SW480 (cell line): Measurements from ENCODE around the gene FBXO11.
"Not testable (repeated sequence)": the region's sequence is repeated elsewhere in the genome, so short reads cannot be mapped to it uniquely, and the experiment has no call there.

Experiments
- DNase-seq: peaks from one replicate; pipeline ENCODE4 v3.0.0-alpha.2; 2016; ENCODE audit warnings: low spot score

Gene FBXO11

DNA sequence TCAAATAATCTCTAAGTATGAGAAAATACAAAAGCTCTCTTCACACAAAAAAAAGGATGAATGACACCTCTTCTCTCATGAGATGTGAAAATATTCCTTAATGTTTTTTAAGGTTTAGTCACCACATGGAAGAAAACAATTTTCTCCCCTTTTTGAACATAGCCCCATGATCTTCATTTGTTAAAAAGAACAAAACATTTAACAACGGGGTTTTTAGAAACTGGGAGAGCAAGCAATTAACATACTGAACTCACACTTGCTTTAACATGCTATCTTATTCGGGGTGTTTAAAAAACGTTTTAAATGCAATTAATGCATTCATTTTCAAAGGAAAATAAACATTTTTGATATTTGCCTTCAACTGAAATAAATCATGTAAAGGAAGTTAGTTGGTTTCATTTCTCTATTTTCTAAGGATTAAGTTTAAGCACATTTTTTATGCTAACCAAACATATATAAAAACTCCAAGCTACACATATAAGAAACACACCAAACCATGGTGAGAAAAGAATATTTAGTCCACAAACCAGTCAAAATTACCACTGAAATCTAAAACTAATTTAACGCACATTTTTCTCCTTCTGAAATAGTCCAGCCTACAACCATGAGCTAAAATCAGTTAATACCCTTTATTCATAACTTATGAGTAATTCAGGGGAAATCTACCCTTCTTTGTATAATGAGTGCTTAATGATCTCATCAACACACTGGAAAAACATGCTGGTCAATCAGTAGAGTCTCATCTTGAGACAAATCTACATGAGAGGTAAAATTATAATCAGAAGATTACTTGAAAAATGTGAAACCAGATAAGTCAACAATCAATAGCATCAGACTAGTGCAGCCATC lies 8.2 kb downstream of the FBXO11 start:
- no peak for DNase-seq

DNA sequence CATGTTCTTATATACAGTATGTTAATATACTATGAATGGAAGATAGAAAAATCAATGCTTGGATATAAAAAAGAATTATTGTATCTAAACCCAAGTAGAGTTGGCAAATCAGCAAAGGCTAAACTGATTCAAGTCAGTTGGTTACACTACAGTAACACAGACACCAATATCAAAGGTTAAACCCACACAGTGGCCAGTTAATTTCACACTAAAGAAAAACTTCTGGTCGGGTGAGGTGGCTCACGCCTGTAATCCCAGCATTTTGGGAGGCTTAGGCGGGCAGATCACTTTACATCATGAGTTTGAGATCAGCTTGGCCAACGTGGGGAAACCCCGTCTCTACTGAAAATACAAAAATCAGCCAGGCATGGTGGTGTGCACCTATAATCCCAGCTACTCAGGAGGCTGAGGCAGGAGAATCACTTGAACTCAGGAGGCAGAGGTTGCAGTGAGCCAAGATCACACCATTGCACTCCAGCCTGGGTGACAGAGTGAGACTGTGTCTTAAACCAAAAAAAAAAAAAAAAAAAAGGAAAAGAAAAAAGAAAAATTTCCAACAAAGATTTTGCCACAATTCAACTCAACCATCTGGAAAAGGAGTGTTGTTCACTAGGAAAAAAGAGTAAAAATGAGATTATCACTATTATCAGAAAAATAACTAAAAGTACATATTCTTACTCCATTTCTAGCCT lies 9.0 kb downstream of the FBXO11 start:
- not testable (repeated sequence) for DNase-seq

DNA sequence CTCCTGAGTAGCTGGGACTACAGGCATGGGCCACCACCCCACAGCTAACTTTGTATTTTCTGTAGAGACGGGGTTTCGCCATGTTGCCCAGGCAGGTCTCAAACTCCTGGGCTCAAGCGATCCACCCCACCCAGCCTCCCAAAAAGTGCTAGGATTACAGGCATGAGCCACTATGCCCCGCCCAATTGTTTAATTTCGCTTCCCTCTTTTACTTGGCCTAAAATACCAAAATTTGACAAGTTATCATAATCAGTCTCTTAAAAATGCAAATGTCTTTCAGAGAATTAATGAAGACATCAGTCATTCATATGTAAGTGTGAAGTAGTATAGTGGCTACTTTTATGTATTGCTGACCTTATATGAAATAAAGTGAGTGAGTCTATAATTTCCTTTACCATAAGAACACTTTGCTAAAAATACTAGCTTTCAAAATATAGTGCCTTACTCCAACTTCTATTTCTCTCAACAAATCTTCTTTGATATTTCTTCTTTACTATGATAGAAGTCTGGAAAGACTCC lies 9.8 kb downstream of the FBXO11 start:
- DNase-seq, result no peak

DNA sequence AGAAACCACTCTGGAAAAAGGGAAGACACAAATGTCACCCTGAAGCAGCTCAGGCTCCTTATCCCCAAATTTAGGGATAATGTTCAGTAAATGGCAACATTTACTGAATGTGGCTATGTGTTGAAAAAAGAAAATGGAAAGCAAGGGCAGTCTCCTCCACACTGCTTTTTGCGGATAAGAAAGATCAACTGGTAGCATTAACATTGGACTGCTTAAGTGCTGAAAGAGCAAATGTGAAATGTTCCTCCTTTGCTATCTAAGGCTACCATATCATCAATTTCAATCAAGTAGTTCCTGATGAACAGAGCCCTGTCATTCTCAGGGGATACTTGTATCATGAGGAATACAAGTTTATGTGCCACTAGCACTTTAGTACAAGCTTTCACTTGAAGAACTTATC lies 12.5 kb downstream of the FBXO11 start:
- no peak for DNase-seq

DNA sequence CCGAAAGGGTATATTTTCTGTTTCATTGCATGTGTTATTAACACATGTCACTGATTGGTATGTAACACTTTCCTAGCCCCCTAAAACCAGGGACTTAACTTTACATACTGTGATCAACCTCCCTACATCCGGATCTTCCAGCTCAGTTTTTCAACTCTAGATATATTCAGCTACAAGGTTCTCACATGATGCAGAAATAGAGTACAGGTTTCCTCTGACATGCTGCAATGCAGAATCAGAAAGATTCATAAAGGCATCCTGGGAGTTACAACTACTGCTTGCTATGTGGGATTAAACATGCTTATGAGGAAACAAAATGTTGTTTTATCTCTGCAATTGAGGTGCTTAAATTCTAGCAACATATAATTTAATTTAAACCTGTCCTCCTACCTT lies 14.0 kb downstream of the FBXO11 start:
- DNase-seq, result no peak

DNA sequence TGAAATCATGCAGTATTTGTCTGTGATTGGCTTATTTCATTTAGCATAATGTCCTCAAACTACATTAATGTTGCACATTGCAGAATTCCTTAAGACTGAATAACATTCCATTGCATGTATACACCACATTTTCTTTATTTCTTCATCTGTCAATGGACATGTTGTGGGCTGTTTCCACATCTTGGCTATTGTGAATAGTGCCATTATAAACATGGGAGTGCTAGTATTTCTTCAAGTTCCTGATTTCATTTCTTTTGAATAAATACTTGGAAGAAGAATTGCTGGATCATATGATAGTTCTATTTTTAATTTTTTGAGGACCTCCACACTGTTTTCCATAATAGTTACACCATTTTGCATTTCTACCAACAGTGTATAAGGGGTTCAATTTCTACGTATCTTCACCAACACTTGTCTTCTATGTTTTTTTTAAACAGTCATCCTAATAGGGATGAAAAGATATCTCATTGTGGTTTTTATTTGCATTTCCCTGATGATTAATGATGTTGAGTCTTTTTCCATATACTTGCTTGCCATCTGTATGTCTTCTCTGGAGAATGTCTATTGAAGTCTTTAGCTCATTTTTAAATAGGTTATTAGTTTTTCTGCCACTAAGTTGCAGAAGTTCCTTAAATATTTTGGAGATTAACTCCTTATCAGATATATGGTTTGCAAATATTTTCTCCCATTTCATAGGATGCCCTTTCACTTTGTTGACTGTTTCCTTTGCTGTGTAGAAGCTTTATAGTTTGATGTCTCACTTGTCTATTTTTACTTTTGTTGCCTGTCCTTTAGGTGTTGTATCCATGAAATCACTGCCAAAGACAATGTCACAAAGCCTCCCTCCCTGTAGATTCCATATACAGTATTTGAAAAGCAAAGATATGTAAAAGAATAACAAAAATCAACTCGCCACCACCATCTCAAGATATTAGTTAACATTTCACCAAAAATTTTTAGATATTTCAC lies 14.6 kb downstream of the FBXO11 start:
- DNase-seq, result no peak

DNA sequence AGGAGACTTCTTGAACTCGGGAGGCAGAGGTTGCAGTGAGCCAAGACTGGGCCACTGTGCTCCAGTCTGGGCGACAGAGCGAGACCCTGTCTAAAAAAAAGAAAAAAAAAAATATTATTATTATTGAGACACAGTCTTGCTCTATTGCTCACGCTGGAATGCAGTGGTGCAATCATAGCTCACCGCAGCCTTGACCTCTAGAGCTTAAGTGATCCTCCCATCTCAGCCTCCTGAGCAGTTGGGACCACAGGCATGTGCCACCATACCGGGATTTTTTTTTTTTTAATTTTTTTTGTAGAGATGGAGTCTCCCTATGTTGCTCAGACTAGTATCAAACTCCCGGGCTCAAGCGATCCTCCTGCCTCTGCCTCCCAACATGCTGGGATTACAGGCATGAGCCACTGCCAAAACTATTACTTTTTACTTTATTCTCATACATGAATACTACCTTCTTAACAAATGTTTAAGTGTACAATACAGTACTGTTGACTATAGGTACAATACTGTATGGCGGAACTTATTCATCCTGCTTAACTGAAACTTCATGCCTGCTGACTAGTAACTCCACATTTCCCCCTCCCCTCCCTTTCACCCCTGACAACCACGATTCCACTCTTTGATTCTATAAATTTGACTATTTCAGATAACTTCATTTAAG lies 15.5 kb downstream of the FBXO11 start:
- DNase-seq, result no peak

DNA sequence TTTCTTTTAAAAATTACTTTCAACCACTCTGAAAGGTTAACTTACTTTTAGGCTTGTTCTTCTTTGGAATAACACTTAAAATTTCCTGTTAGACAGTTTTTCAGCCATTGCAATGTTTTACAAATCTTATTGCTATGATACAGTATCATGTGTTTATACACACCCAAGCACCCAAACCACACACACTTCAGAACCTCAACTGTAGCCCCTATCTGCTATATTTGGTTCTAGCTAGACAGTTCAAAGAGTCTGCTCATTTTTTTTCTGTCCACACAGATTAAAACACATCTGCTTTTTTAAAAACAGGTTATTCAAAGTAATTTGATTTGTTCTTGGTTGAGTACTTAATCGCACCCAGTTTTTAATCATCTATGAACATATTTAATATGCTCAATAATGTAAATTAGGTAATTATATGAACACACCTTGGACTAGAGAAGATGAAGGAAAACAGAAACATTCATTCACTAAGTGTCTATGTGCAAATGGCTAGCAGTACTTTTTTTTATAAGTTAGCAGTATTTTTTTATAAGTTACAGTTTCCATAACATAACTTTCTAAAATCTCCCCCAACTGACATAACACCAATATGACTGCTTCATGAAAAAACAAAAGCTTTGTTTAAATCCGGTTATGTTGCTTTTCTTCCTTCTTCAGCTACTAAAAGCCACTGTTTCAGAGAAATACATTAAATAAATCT lies 17.6 kb downstream of the FBXO11 start:
- no peak for DNase-seq

DNA sequence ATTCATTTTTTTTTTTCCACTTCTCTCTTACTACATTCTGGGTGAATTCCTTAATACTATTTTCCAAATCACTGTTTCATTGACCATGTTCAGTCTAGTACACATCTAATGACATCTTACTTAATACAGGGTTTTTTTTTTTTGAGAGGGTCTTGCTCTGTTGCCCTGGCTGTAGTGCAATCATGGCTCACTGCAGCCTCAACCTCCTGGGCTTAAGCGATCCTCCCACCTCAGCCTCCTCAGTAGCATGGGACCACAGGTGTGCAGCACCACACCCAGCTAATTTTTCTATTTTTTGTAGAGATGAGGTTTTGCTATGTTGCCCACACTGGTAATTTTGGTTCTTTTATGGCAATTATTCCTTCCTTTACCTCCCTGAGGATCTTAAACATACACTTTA lies 29.4 kb downstream of the FBXO11 start:
- DNase-seq, result no peak

DNA sequence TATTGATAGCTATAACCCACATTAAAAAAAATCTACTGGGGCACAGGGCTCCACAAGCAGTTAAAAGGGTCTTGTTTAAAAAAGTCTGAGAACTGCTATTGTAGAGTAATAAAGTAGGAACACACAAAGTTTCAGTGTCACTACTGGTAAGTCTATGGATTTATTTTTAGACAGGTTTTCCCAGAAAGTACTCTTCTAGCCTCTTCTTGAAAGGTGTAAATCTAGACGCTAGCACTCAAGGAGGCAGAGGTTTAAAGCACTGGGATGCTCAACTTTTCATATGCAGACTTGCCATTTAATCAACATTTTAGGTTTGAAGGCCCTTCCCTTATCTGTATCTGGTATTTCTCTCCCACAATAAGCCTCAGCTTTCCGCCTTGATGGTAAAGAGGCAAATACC lies 33.4 kb downstream of the FBXO11 start:
- DNase-seq, result no peak

DNA sequence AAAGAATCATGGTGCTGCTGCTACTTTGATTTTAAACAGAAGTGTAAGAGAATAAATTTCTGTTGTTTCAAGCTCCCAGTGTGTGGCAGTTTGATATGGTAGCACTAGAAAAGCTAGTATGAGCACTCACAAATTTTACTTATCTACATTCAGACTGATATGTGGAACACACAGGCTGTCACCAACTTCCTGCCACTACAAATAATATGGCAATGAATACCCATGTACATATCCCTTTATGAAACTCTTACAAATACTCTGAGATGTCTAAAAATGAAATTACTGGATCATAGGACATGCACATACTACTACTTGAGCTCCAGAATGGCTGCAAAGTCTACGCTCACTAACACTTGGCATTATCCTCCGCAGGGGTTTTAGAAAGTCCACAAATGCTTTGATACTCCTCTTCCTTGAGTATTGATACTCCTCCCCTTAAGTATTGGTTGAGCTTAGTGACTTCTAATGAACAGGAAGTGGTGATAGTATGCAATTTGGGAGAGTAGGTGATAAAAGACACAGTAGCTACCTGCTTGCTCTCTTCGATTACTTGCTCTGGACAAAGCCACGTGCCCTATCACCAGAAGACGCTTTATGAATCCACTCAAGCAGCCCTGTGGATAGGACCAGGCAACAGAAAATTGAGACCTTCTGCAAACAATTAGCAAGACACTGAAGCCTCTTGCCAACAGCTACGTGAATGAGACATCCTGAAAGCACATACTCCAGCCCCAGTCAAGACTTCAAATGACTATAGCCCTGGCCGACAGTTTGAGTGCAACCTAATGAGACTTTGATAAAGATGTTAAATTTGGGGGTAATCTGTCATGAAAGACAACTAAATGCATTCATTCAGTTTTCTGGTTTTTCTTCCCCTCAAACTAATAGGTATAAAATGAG lies 35.4 kb downstream of the FBXO11 start:
- no peak for DNase-seq

DNA sequence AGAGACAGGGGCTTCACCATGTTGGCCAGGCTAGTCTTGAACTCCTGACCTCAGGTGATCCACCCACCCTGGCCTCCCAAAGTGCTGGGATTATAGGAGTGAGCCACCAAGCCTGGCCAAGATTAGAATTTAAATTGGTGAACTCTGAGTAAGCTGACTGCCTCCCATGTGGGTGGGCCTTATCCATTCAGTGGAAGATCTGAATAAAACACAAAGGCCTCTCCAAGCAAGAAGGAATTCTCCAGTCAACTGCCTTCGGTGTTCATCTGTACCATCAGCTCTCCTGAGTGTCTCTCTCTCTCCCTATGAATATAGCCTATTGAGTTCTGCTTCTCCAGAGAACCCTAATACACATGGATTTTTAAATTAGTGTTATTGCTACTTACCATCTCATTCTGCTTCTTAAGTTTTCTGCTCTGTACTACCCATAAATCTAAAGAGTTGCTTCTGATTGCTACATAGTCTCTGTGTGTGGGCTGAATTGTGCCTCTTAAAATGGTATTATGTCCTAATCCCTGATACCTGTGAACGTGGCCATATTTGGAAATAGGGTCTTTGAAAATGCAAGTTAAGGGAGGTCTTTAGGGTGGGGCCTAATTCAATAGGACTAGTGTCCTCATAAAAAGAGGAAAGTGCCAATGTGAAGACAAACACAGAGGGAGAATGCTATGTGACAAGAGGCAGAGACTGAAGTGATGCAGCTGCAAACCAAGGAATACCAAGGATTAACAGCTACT lies 36.3 kb downstream of the FBXO11 start:
- no peak for DNase-seq

DNA sequence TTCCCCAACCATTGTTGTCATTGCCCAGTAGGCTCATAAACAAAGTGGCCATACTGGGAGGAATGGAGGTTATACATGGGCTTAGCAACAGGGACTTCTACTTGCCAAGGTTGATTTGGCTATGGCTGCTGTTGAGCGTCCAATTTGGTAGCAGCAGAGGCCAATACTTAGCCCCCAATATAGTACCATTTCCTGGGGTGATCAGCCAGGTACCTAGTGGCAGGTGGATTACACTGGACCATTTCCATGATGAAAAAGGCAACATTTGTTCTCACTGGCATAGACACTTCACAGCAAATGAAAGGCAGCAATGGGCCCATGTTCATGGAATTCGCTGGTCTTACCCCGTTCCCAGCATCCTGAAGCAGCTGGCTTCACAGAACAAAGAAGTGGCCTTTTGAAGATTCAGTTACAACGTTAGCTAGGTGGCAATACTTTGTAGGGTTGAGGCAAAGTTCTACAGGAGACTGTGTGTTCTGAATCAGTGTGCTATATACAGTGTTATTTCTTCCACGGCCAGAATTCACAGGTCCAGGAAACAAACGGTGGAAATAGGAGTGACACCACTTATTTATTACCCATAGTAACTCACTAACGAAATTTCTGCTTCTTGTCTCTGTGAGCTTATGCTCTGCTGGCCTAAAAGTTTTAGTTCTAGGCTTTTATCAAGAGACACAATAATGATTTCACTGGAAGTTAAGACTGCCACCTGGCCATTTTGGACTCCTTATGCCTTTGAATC lies 37.5 kb downstream of the FBXO11 start:
- no peak for DNase-seq

DNA sequence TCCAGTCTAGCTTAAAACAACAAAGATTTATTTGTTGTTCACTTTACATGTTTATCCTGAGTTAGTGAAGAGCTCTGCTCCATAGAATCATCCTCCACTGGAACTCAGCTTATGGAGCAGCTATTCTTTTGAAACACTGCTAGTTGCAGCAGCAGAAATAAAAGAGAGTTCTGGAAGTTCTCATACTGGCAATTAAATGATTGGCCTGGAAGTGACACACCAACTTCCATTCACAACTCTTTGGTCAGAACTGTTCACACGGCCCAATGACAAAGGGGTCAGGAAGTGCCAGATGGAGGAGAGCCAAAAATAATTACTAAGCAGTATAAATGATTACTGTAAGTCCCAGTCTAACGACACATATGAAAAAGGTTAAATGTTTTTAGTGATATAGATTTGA lies 39.1 kb downstream of the FBXO11 start:
- peak; percentile 13 for DNase-seq

DNA sequence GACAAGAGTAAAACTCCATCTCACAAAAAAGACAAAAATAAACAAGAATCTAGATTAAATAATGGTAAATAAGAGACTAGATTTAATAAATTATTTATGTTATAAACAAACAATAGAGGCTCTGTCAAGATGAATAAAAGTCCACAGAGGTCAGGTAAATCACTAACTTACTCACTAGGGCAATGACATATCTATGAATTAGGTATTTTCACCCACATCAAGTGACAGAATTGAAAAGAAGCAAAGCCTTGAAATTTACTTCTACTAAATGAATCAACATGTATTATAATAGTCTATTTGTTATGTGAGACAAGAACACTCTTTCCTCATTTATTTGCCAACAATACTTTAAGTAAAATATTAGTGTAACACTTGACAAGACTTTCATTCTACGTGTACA lies 41.7 kb downstream of the FBXO11 start:
- DNase-seq, result no peak

DNA sequence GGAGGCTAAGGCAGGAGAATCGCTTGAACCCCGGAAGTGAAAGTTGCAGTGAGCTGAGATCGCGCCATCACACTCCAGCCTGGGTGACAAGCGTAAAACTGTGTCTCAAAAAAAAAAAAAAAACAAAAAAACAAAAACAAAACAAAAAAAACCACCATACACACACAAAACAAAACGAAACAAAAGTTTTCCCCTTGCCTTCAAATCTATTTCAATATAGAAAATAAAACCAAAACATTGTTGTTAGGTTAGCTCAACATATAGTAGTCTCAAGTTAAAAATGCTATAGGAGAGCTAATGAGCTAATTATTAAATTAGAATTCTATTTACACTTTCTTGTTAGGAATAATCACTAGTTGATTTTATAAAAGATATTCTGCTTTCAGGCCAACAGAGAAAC lies 43.3 kb downstream of the FBXO11 start:
- no peak for DNase-seq

DNA sequence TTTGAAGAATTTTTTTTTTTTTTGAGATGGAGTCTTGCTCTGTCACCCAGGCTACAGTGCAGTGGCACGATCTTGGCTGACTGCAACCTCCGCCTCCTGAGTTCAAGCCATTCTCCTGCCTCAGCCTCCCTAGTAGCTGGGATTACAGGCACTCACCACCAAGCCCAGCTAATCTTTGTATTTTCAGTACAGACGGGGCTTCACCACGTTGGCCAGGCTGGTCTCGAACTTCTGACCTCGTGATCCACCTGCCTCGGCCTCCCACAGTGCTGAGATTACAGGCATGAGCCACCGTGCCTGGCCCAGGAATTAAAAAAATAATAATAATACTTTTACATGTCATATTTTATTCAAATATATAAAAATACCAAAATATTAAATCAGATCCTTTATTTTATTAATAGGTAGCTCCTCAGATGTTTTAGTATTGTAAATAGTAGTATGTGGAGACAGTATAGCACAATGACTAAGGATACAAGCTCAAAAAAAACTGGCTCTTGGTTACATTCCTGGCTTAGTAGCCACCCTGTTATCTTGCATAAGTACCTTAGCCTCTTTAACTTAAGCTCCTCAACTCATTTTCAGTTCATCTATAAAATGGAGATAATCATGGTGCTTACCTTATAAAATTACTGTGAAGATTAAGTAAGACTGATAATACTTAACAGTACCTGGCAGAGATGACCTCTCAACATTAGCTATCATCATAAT lies 53.1 kb downstream of the FBXO11 start:
- DNase-seq, result not testable (repeated sequence)

DNA sequence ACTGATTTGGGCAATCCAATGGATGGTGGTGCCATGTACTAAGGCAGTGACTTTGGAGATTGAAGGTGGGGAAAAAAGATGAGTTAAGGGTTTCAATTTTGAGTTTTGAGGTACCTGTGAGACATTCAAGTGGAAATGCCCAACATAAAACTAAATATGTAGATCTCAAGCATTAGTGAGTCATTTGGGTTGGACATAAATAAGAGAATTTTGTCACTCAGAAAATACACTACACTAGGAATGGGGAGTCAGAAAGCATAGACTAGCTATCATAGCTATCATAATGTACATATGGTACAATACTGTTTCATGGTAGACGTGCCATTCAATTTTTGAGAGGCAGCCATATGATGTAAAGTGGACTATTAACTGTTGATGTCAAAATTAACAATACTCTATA lies 56.1 kb downstream of the FBXO11 start:
- no peak for DNase-seq
